Measurements from ENCODE around the gene SMIM44.

GRCh38 chr19:3530389-3530788, 47.1 kb upstream of the SMIM44 start:
- TF ChIP-seq YY1 (IDR thresholded peaks at IDR 0.05; ENCODE audit: insufficient read depth, insufficient read length) (no peak), SUZ12 (IDR thresholded peaks at IDR 0.05; ENCODE audit: extremely low read depth, insufficient read depth, insufficient read length) (no peak), ZNF274 (IDR thresholded peaks at IDR 0.05; ENCODE audit: low read depth, low read length) (no peak)
